ENCODE measurements around the gene DDX10. TPM values are rescaled to one million over a fixed set of nuclear protein-coding genes. Genes with fewer than 3 reads are reported as not detected.

DDX10 gene
- total and polyA plus RNA-seq, 12 donors: 10.6 to 141 (median 22.6) TPM

- Histone ChIP-seq H3K9me3 (replicated peaks in 1 of 3) (no peaks in the 10 kb centered on the region), H3K27me3 (no peaks in the 10 kb centered on the region), H3K4me3 (no peak overlapping the region), H3K36me3 (replicated peaks in 1 of 2) (peaks cover 0 to 18% of the 10 kb centered on the region in 2 donors), H3K27ac (no peak overlapping the region), H3K4me1 (replicated peaks in 1 of 2) (peaks cover 0 to 11% of the 10 kb centered on the region in 2 donors)
- intact Hi-C loops (cut with DNase I): no loop called here
- DNase-seq: no peak
- TF ChIP-seq POLR2A (IDR thresholded peaks at IDR 0.05) (no peak), CTCF (IDR thresholded peaks at IDR 0.05) (no peak)
Measured at GRCh38 chr11:108672786-108673185, 7.9 kb downstream of the DDX10 start.

- Histone ChIP-seq H3K27me3 (no peaks in the 10 kb centered on the region), H3K27ac (no peak overlapping the region), H3K9me3 (replicated peaks in 1 of 3) (no peaks in the 10 kb centered on the region), H3K36me3 (replicated peaks in 1 of 2) (peaks cover 0 to 36% of the 10 kb centered on the region in 2 donors), H3K4me3 (no peak overlapping the region), H3K4me1 (replicated peaks in 1 of 2) (peaks cover 0 to 4% of the 10 kb centered on the region in 2 donors)
- WGBS, 4 donors: 95 to 100% (median 98%) methylated on average over 2 of the region's 2 CpGs
- TF ChIP-seq CTCF (IDR thresholded peaks at IDR 0.05) (no peak), POLR2A (IDR thresholded peaks at IDR 0.05) (no peak)
- intact Hi-C loops (cut with DNase I): no loop called here
- no peak for DNase-seq
Measured at GRCh38 chr11:108679045-108679444, 14.2 kb downstream of the DDX10 start.

- no peaks in the 10 kb centered on the region for H3K27me3 ChIP-seq
- peaks cover 0 to 4% of the 10 kb centered on the region in 2 donors for H3K4me1 ChIP-seq (replicated peaks in 1 of 2)
- no peaks in the 10 kb centered on the region for H3K9me3 ChIP-seq (replicated peaks in 1 of 3)
- no peak overlapping the region for H3K4me3 ChIP-seq
- intact Hi-C loops (cut with DNase I): no loop called here
- WGBS, 4 donors: 88 to 100% (median 96%) methylated on average over 1 of the region's 1 CpG
- no peak for DNase-seq
- TF ChIP-seq POLR2A (IDR thresholded peaks at IDR 0.05): no peak
- TF ChIP-seq CTCF (IDR thresholded peaks at IDR 0.05): no peak
- peaks cover 0 to 36% of the 10 kb centered on the region in 2 donors for H3K36me3 ChIP-seq (replicated peaks in 1 of 2)
- no peak overlapping the region for H3K27ac ChIP-seq
Measured at GRCh38 chr11:108680271-108680670, 15.4 kb downstream of the DDX10 start.

GRCh38 chr11:108685419-108686130 lies 20.7 kb downstream of the DDX10 start:
- no peaks in the 10 kb centered on the region for H3K9me3 ChIP-seq (replicated peaks in 1 of 3)
- intact Hi-C loops (cut with DNase I): no loop called here
- no peak overlapping the region for H3K27ac ChIP-seq
- peaks cover 0 to 4% of the 10 kb centered on the region in 2 donors for H3K4me1 ChIP-seq (replicated peaks in 1 of 2)
- no peak overlapping the region for H3K4me3 ChIP-seq
- WGBS, 4 donors: 87 to 100% (median 95%) methylated on average over 5 of the region's 7 CpGs
- TF ChIP-seq POLR2A (IDR thresholded peaks at IDR 0.05) (no peak), CTCF (IDR thresholded peaks at IDR 0.05) (no peak)
- H3K36me3 ChIP-seq (replicated peaks in 1 of 2): peaks cover 0 to 8% of the 10 kb centered on the region in 2 donors
- H3K27me3 ChIP-seq: no peaks in the 10 kb centered on the region
- DNase-seq: no peak

Data from adrenal gland (tissue), 12 donors.